HepG2 (cell line): ENCODE measurements around the gene OVCA2. TPM values are rescaled to one million over a fixed set of nuclear protein-coding genes. Genes with fewer than 3 reads are reported as not detected.

Source experiments
- CBX5 ChIP-seq: sonication (generic); formaldehyde crosslinking; IDR thresholded peaks from 2 replicates; pipeline ENCODE4 v1.4.0; 2020; ENCODE audit warnings: missing genetic modification reagents, borderline replicate concordance
- MAF1 ChIP-seq: sonication (generic); formaldehyde crosslinking; IDR thresholded peaks from 2 replicates; pipeline ENCODE4 v1.5.0; 2020; ENCODE audit warnings: missing genetic modification reagents, borderline replicate concordance
- RBFOX2 ChIP-seq: fragments of 200-400 bp; formaldehyde crosslinking; IDR thresholded peaks from 2 replicates; pipeline ENCODE4 v1.6.1; 2017; ENCODE audit warnings: low read depth, mild to moderate bottlenecking, low read length
- ZBED4 ChIP-seq: sonication (generic); formaldehyde crosslinking; IDR thresholded peaks from 2 replicates; pipeline ENCODE4 v1.4.0; 2020; ENCODE audit warnings: missing genetic modification reagents, borderline replicate concordance
- ZNF496 ChIP-seq: sonication (generic); formaldehyde crosslinking; IDR thresholded peaks from 2 replicates; pipeline ENCODE4 v1.8.1; 2023; ENCODE audit warnings: mild to moderate bottlenecking, moderate library complexity, missing genetic modification reagents; ENCODE audit not compliant: insufficient replicate concordance
- ZNF556 ChIP-seq: sonication (generic); formaldehyde crosslinking; IDR thresholded peaks from 2 replicates; pipeline ENCODE4 v1.4.0; 2020; ENCODE audit warnings: mild to moderate bottlenecking, missing genetic modification reagents, borderline replicate concordance
- ZNF567 ChIP-seq: sonication (generic); formaldehyde crosslinking; IDR thresholded peaks from 2 replicates; pipeline ENCODE4 v1.8.1; 2023; ENCODE audit warnings: mild to moderate bottlenecking, missing genetic modification reagents, borderline replicate concordance
- ZNF569 ChIP-seq: sonication (generic); formaldehyde crosslinking; IDR thresholded peaks from 2 replicates; pipeline ENCODE4 v1.5.0; 2020; ENCODE audit warnings: mild to moderate bottlenecking, missing genetic modification reagents, moderate library complexity, borderline replicate concordance
- ZNF580 ChIP-seq: IDR thresholded peaks from 2 replicates; pipeline ENCODE4 v1.6.1; 2016; ENCODE audit warnings: low read depth, borderline replicate concordance
- polyA plus RNA-seq, 8 experiments: library from polyadenylated mRNA; depleted of rRNA in 3 of 8; stranded (reverse) in 7 of 8; unstranded in 1 of 8; fragments of >200 nt; fragmentation: Illumina TruSeq in 4 of 8; extraction: Trizol in 4 of 8; gene quantifications; 2 replicates each; pipeline versions ENCODE4 v1.2.1 to v1.2.3, GENCODE V29; 2011 to 2016; ENCODE audit warnings: low read depth in 4 of 8, missing spikeins in 1 of 8, mixed read lengths in 1 of 8; ENCODE audit not compliant: insufficient read depth in 1 of 8
- total RNA-seq, 5 experiments: library from RNA; depleted of rRNA; stranded (reverse); fragments of >200 nt; fragmentation: Illumina TruSeq; extraction: Trizol; gene quantifications; 2 replicates each; pipeline ENCODE4 v1.2.3, GENCODE V29; 2016; ENCODE audit warnings: low read depth in 1 of 5

Gene OVCA2
- total and polyA plus RNA-seq, 2 of the 13 experiments (the other 11 are each of a cell fraction or from before 2014, with no cell fraction given) = 23.7 to 28.2 TPM

- TF ChIP-seq ZNF496 (CRISPR knock-in tag) = no peak
- no peak for TF ChIP-seq ZNF569
- no peak for TF ChIP-seq CBX5 (CRISPR knock-in tag)
- no peak for TF ChIP-seq ZBED4
- TF ChIP-seq ZNF580 (CRISPR knock-in tag) = no peak
- TF ChIP-seq MAF1 = no peak
- TF ChIP-seq ZNF556 (CRISPR knock-in tag) = no peak
- TF ChIP-seq RBFOX2 = no peak
- TF ChIP-seq ZNF567 (CRISPR knock-in tag) = no peak
These were observed 19.7 kb downstream of the OVCA2 start (continued) for GRCh38 chr17:2061441-2061958.
